Sigmoid colon (tissue), 7 donors: ENCODE measurements around the gene ARIH1. TPM values are rescaled to one million over a fixed set of nuclear protein-coding genes. Genes with fewer than 3 reads are reported as not detected.
"Not testable (repeated sequence)": the region's sequence is repeated elsewhere in the genome, so short reads cannot be mapped to it uniquely, and the experiment has no call there.

Experiments used
- DNase-seq: peaks from one replicate; pipeline ENCODE4 v3.0.0-alpha.2; 2019
- H3K27ac ChIP-seq, 4 donors: fragments of 200-600 bp; sonication (generic); one replicate each; pipeline ENCODE4 v1.5.1; 2016 to 2019; ENCODE audit warnings: mild to moderate bottlenecking in 1 of 4
- H3K27me3 ChIP-seq, 3 donors: fragments of 200-600 bp; sonication (generic); one replicate each; pipeline ENCODE4 v1.5.1; 2019; ENCODE audit warnings: mild to moderate bottlenecking in 1 of 3
- H3K36me3 ChIP-seq, 4 donors: fragments of 200-600 bp; sonication (generic); one replicate each; pipeline ENCODE4 v1.5.1; 2016 to 2019
- H3K4me1 ChIP-seq, 4 donors: fragments of 200-600 bp; sonication (generic); one replicate each; pipeline ENCODE4 v1.5.1; 2017 to 2019
- H3K4me3 ChIP-seq, 4 donors: fragments of 200-600 bp; sonication (generic); one replicate each; pipeline ENCODE4 v1.5.1; 2017 to 2019; ENCODE audit warnings: mild to moderate bottlenecking in 2 of 4, moderate library complexity in 1 of 4
- H3K9me3 ChIP-seq, 4 donors: fragments of 200-600 bp in 3 of 4; sonication (generic) in 3 of 4; one replicate each; pipeline versions ENCODE4 v1.5.1 to v1.6.1; 2013 to 2019
- CTCF ChIP-seq, 4 experiments: fragments of 450-650 bp in 3 of 4; fragments of 200-600 bp in 1 of 4; IDR thresholded peaks; one replicate each; pipeline ENCODE4 v1.5.1; 2016 to 2019; ENCODE audit warnings: antibody characterized with exemption in 4 of 4, mild to moderate bottlenecking in 3 of 4, moderate library complexity in 2 of 4
- EP300 ChIP-seq, 4 donors: sonication (generic); formaldehyde crosslinking; IDR thresholded peaks; one replicate each; pipeline ENCODE4 v1.6.1; 2017; ENCODE audit warnings: antibody characterized with exemption in 4 of 4
- POLR2A ChIP-seq, 2 donors: fragments of 450-650 bp; IDR thresholded peaks; one replicate each; pipeline ENCODE4 v1.6.1; 2016; ENCODE audit warnings: antibody characterized with exemption in 2 of 2, mild to moderate bottlenecking in 2 of 2, moderate library complexity in 2 of 2
- POLR2AphosphoS5 ChIP-seq, 4 donors: sonication (generic); formaldehyde crosslinking; IDR thresholded peaks; one replicate each; pipeline ENCODE4 v1.6.1; 2017; ENCODE audit warnings: antibody characterized with exemption in 4 of 4
- WGBS, 2 donors: extraction: QIAGEN DNeasy Blood & Tissue Kit; methylation state at CpG; one replicate each; pipeline ENCODE4 v1.1.7; 2013; 5-methylcytosine and 5-hydroxymethylcytosine counted together
- intact Hi-C: fragments of 100-400 bp; cut with DNase I; formaldehyde crosslinking; loops from one replicate; pipeline ENCODE4 v1.15.1; 2023
- polyA plus RNA-seq, 3 donors: library from polyadenylated mRNA; stranded (reverse); fragments of 200-250 nt; gene quantifications; one replicate each; pipeline ENCODE4 v1.2.3, GENCODE V29; 2013
- total RNA-seq, 4 donors: library from RNA; depleted of rRNA; stranded (reverse); fragments of >200 nt; gene quantifications; one replicate each; pipeline ENCODE4 v1.1.0, GENCODE V29; 2016
- donor health status: healthy with polysubstance abuse.
- donor health status: Bipolar disorder and iron deficiency.
- donor health status: healthy.

The ARIH1 gene
- total and polyA plus RNA-seq, 7 donors: 10.8 to 69.5 (median 36.4) TPM

- TF ChIP-seq POLR2AphosphoS5 (IDR thresholded peaks at IDR 0.05): no peak
- H3K4me3 ChIP-seq: no peak overlapping the region
- intact Hi-C loops: no loop called here
- H3K9me3 ChIP-seq: no peaks in the 10 kb centered on the region
- H3K36me3 ChIP-seq: no peaks in the 10 kb centered on the region
- no peak overlapping the region for H3K27ac ChIP-seq
- DNase-seq: no peak
- 85 to 95% methylated on average over 4 of the region's 4 CpGs for WGBS, 2 donors
- no peaks in the 10 kb centered on the region for H3K4me1 ChIP-seq
- H3K27me3 ChIP-seq: no peaks in the 10 kb centered on the region
Measured at GRCh38 chr15:72604794-72605193, 130.7 kb downstream of the ARIH1 start.

GRCh38 chr15:72608084-72608483 lies 134.0 kb downstream of the ARIH1 start:
- WGBS, 2 donors: 87 to 95% methylated on average over 3 of the region's 3 CpGs
- H3K27ac ChIP-seq, H3K36me3 ChIP-seq, H3K4me1 ChIP-seq, H3K4me3 ChIP-seq, DNase-seq, H3K27me3 ChIP-seq, intact Hi-C loops, H3K9me3 ChIP-seq: not testable (repeated sequence)

- TF ChIP-seq POLR2AphosphoS5 (IDR thresholded peaks at IDR 0.05) (no peak), CTCF (IDR thresholded peaks at IDR 0.05) (no peak), EP300 (IDR thresholded peaks at IDR 0.05) (no peak), POLR2A (IDR thresholded peaks at IDR 0.05) (no peak)
Measured at GRCh38 chr15:72609862-72610261, 135.7 kb downstream of the ARIH1 start.

GRCh38 chr15:72612324-72612723 lies 138.2 kb downstream of the ARIH1 start:
- H3K27ac ChIP-seq, H3K27me3 ChIP-seq, H3K9me3 ChIP-seq, H3K36me3 ChIP-seq, H3K4me1 ChIP-seq, intact Hi-C loops, H3K4me3 ChIP-seq, DNase-seq: not testable (repeated sequence)
- 89 to 95% methylated on average over 3 of the region's 3 CpGs for WGBS, 2 donors

More at GRCh38 chr15:72609862-72610261, 135.7 kb downstream of the ARIH1 start:
- Histone ChIP-seq H3K36me3 (no peaks in the 10 kb centered on the region), H3K9me3 (no peaks in the 10 kb centered on the region), H3K4me1 (no peaks in the 10 kb centered on the region), H3K27me3 (no peaks in the 10 kb centered on the region), H3K4me3 (no peak overlapping the region), H3K27ac (no peak overlapping the region)
- no peak for DNase-seq
- intact Hi-C loops: no loop called here
- WGBS, 2 donors: 87 to 91% methylated on average over 8 of the region's 8 CpGs

- intact Hi-C loops: no loop called here
- TF ChIP-seq POLR2AphosphoS5 (IDR thresholded peaks at IDR 0.05): no peak
- TF ChIP-seq EP300 (IDR thresholded peaks at IDR 0.05): no peak
- no peak for TF ChIP-seq CTCF (IDR thresholded peaks at IDR 0.05)
- TF ChIP-seq POLR2A (IDR thresholded peaks at IDR 0.05): no peak
- no peak for DNase-seq
- 92% methylated on average over 3 of the region's 3 CpGs for WGBS, 2 donors
- H3K4me1 ChIP-seq: no peaks in the 10 kb centered on the region
- no peaks in the 10 kb centered on the region for H3K27me3 ChIP-seq
- no peaks in the 10 kb centered on the region for H3K9me3 ChIP-seq
- H3K27ac ChIP-seq: no peak overlapping the region
- H3K4me3 ChIP-seq: no peak overlapping the region
- no peaks in the 10 kb centered on the region for H3K36me3 ChIP-seq
Measured at GRCh38 chr15:72614810-72615532, 140.8 kb downstream of the ARIH1 start.

- WGBS, 2 donors: 60 to 69% methylated on average over 7 of the region's 7 CpGs
- DNase-seq, H3K4me1 ChIP-seq, intact Hi-C loops, H3K4me3 ChIP-seq, H3K36me3 ChIP-seq, H3K27me3 ChIP-seq, H3K9me3 ChIP-seq, H3K27ac ChIP-seq: not testable (repeated sequence)
Measured at GRCh38 chr15:72615533-72616233, 141.6 kb downstream of the ARIH1 start.
